NCI-H69 (cell line): ENCODE results near the gene PPP6C.
A peak's percentile ranks its signal among the peaks of the same experiment; 100 is the strongest.
"Not testable (repeated sequence)": the region's sequence is repeated elsewhere in the genome, so short reads cannot be mapped to it uniquely, and the experiment has no call there.

ENCODE experiments used
- DNase-seq: peaks from one replicate; lab custom pipeline; 2025; lab: John Stamatoyannopoulos, UW

The PPP6C gene

GRCh38 chr9:125189361-125190289 is at the start of gene PPP6C:
PPP6C (minus strand) TSS chr9:125189803; CDS start chr9:125189718, 85 bp downstream.
- peak; percentile 98 for DNase-seq

GRCh38 chr9:125238915-125239446 is 49.4 kb upstream of the PPP6C start:
- no peak for DNase-seq

DNA sequence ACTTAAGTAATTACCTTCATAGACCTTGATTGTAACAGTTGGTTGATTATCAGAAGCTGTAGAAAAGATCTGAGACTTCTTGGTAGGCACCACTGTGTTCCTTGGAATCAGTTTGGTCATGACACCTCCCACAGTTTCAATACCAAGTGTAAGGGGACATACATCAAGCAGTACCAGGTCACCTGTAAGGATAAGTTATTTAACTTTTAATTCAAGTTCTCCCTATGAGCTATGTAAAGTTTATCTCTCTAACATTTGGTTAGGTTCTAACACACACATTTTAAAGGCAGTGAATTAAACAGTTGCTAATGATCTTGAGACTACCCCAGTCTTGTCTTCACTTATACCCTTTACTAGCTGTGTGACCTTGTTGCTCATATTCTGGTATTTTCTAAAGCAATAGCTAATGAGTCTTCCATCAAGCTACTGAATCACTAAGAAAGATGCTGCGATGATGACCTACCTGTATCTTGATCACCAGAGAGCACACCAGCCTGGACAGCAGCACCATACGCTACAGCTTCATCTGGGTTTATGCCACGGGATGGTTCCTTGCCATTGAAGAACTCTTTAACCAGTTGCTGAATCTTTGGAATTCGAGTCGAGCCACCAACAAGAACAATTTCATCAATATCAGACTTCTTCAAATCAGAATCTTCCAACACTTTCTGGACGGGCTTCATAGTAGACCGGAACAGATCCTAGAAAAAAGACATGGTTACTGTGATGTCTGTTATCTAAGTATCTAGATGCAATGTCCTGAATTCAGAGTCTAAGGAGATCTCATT is 48.7 kb upstream of the PPP6C start:
- no peak for DNase-seq

GRCh38 chr9:125236520-125237159 is 47.0 kb upstream of the PPP6C start:
- DNase-seq, result not testable (repeated sequence)

DNA sequence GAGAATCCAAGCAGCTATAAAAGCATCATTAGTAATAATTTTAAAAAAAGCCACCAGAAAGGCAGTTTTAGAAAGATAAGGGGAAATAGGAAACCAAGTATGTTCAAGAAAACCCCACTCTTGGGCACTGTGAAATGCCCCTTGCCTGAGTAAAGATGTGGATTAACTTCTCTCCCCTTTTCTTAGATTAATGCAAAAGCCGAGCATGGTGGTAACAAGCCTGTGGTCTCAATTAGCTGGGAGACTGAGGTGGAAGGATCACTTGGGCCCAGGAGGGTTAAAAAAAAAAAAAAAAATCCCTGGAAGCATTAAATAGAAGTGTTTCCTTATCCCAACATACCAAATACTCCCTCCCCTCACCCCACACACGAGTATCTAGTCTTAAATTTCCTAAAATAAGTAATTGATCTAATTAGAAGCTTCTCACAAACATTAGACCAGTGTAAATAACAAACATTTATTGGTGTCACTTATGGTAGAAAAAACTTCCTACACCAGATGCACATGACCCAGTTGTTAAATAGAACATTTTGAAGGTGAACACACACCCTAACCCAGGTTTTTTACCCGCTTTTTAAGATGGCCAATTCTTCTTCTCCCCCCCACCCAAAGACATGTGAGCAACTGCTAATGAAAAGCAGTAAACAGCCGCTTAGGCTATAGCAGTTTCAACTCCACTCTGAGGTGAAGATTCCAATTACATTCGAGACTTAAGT is 46.4 kb upstream of the PPP6C start:
- peak; percentile 18 for DNase-seq

GRCh38 chr9:125234099-125234498 is 44.5 kb upstream of the PPP6C start:
- DNase-seq, result not testable (repeated sequence)

DNA sequence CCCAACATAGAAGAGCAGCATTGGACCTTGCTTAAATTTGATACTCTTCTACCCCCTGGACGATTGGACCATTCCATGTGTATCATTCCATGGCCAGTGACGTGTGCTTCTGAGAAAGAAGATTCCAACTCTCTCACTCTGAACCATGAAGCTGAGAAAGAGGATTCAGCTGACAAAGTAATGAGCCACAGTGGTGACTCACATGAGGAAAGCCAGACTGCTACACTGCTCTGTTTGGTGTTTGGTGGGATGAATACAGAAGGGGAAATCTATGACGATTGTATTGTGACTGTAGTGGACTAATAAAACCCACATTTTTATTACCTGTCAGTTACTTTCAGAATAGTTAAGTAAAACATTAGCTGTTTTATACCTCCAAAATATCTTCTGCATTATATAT is 44.1 kb upstream of the PPP6C start:
- peak; percentile 29 for DNase-seq

DNA sequence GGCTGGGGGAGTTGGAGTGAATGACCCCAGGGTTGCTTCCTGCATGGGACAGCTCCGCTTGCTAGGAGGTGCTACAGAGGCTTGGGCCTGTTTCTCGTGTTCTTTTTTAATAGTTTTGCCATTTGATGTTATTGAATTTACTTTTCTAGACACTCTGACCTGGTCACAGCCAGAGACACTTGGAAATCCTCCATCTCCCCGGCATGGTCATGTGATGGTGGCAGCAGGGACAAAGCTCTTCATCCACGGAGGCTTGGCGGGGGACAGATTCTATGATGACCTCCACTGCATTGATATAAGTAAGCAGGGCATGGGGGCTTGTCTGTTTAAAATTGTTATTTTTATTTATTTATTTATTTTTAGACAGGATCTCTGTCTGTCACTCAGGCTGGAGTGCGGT is 38.2 kb upstream of the PPP6C start:
- no peak for DNase-seq

- not testable (repeated sequence) for DNase-seq
These were observed 35.3 kb upstream of the PPP6C start for GRCh38 chr9:125224858-125225257.

DNA sequence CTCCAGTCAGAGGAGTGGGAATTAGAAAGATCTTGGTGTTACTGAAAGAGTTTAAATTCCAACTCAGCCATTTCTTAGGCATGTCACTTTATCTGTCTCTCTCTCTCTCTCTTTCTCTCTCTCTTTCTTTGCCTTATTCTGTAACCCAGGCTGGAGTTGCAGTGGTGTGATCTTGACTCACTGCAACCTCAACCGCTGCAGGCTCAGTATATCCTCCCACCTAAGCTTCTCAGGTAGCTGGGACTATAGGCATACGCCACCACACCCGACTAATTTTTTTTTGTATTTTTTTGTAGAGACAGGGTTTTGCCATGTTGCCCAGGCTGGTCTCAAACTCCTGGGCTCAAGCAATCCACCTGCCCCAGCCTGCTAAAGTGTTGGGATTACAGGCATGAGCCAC is 29.0 kb upstream of the PPP6C start:
- no peak for DNase-seq

GRCh38 chr9:125214186-125214585 is 24.6 kb upstream of the PPP6C start:
- DNase-seq, result no peak

DNA sequence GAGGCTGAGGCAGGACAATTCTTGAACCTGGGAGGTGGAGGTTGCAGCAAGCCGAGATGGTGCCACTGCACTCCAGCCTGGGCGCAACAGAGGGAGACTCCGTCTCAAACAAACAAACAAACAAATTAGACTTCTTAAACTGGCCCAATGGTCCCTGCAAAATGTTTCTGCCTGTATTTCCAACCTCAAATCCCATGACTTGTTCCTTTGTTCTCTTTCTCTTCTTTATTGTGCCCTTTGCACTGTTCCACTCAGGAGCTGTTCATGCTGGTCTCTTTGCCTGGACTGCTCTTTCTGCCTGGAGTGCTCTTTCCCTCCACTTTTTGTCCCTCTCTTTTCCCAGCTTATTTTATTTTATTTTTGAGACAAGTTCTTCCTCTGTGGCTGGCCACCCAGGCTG is 14.9 kb upstream of the PPP6C start:
- DNase-seq, result no peak

DNA sequence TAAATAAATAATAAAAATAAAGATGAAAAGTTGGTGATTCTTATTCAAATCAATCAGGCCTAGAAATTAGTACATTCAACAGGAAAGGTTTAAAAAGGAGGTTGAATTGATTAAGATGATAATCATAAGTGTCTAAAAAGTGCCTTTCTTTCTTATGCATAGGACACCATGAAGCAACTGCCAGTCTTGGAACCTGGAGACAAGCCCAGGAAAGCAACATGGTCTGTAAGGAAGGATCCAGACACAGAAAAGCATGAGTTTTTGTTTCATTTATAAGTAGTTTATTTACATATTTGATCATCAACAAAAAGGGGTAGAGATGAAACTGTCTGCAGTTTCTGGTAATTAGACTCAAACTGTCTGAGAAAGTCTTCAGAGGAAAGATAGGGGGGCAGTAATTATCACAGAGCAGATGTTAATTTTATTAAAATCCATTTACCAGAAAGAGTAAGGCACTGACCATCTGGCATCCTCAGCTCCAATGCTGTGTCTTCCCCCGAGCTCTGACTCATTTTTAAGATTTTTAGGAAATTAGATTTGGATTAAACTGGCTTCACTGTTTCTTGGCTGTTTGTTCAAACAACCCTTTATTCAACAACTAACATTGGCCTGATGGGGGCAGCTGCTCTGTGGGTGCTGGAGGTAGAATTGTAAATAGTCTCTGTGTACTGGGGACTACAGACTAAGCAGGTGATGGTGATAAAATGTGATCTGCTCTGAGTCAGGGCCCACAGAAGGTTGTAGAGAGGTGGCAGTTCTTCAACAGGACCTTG is 13.4 kb upstream of the PPP6C start:
- peak; percentile 78 for DNase-seq

- peak; percentile 97 for DNase-seq
These were observed 10.8 kb upstream of the PPP6C start, which contains the start of gene RABEPK for GRCh38 chr9:125200216-125201047. RABEPK (plus strand) TSS chr9:125200542; CDS start chr9:125203014, 2,472 bp downstream.

DNA sequence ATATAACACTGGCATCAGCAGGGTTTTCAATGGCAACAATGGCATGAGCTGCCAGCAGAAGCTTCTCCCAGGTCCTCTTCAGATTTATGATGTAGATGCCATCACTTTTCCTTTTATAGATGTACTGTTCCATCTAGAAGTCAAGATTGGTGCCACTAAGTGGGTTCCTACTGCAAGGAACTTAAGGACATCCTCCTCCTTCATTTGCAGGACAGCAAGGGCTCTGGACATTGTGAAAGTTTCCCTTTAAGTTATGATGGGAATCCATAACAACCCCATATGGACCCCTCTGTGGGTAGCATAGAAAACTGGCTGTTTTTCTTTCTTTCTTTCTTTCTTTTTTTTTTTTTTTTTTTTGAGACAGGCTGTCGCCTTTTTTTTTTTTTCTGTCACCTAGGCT is 6.0 kb upstream of the PPP6C start:
- not testable (repeated sequence) for DNase-seq

DNA sequence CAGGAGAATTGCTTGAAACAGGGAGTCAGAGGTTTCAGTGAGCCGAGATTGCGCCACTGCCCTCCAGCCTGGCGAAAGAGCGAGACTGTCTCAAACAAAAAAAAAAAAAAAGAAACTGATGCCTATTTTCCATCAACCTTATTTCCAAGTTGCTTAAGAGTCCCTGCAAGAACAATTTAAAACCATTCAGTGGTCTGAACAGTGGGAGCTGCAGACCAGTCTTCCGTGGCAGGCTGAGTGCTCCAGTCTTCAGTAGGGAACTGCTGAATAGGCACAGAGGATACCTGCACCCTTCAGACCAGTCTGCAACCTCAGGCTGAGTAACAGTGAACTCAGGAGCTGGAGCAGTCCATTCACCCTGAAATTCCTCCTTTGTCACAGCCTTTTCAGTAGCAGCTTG is 4.9 kb upstream of the PPP6C start:
- DNase-seq, result not testable (repeated sequence)

DNA sequence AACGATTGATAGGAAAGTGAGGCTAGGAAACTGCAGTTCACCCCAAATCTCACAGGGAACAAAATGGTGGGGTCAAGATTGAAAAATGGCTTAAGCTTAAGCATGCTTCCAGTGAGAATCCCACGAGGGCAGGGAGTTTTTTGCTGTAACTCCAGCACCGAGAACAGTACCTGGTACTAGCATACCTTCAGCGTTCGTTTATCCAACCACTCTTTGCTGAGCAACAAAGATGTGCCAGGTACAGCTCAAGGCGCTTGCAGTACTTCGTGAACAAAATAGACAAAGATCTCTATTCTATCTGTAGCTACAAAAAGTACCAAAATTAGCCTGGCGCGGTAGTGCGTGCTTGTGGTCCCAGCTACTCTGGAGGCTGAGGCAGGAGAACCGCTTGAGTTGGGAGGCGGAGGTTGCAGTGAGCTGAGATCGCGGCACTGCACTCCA is 778 bp upstream of the PPP6C start:
- DNase-seq, result peak; percentile 46

GRCh38 chr9:125189011-125189360 is 617 bp downstream of the PPP6C start:
- peak; percentile 37 for DNase-seq

DNA sequence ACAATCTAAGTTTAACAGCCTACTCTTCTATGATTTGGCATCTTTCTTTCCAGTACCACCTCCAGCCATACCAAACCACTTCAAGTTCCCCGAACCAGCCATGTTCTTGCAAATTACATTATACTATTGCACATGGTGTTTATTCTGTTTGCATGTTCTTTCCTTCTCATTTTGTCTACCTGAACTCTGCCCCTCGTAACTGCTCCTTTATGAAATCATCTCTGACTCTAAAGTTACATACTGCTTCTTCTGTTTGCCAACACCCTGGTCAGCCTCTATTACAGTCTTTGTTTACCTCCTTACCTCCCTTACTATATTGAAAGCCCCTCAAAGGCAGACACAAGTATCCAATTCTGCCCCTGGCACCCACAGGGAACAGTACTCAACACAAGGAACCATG is 6.0 kb downstream of the PPP6C start:
- DNase-seq, result no peak

DNA sequence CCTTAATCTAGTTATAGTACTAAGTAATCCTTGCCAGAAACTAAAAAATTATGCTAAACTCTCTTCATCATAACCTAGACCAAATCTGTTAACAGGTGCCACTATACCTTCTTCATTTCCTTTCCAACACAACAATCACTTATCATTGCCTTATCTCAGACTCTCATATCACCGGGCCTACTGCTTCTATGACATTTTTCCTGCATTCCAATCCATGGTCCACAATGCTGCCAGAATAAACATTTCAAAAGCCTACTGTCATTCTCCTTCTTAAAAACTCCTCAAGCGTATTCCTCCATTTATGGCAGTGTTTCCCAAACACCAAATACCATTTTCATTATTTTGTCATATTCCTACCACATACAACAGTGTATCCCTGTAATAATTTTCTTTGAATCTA is 6.5 kb downstream of the PPP6C start:
- DNase-seq, result no peak
